ENCODE data around the gene ZP1.

GRCh38 chr11:60919956-60920355, 52.6 kb downstream of the ZP1 start:
- TF ChIP-seq POLR2A (IDR thresholded peaks at IDR 0.05): no peak
- TF ChIP-seq, protein P1, sequence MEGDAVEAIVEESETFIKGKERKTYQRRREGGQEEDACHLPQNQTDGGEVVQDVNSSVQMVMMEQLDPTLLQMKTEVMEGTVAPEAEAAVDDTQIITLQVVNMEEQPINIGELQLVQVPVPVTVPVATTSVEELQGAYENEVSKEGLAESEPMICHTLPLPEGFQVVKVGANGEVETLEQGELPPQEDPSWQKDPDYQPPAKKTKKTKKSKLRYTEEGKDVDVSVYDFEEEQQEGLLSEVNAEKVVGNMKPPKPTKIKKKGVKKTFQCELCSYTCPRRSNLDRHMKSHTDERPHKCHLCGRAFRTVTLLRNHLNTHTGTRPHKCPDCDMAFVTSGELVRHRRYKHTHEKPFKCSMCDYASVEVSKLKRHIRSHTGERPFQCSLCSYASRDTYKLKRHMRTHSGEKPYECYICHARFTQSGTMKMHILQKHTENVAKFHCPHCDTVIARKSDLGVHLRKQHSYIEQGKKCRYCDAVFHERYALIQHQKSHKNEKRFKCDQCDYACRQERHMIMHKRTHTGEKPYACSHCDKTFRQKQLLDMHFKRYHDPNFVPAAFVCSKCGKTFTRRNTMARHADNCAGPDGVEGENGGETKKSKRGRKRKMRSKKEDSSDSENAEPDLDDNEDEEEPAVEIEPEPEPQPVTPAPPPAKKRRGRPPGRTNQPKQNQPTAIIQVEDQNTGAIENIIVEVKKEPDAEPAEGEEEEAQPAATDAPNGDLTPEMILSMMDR (IDR thresholded peaks at IDR 0.05): no peak
